Testis (tissue), 3 donors: Measurements from ENCODE around the gene RHOF. TPM values are rescaled to one million over a fixed set of nuclear protein-coding genes. Genes with fewer than 3 reads are reported as not detected.

Source experiments
- DNase-seq: peaks from one replicate; pipeline ENCODE4 v3.0.0-alpha.2; 2019
- H3K27ac ChIP-seq, 2 donors: fragments of 200-600 bp; sonication (generic); one replicate each; pipeline ENCODE4 v1.5.1; 2019
- H3K27me3 ChIP-seq: fragments of 200-600 bp; sonication (generic); one replicate; pipeline ENCODE4 v1.5.1; 2019
- H3K36me3 ChIP-seq: fragments of 200-600 bp; sonication (generic); one replicate; pipeline ENCODE4 v1.5.1; 2017; ENCODE audit warnings: low read depth; ENCODE audit errors: missing control alignments
- H3K4me1 ChIP-seq: fragments of 200-600 bp; sonication (generic); one replicate; pipeline ENCODE4 v1.5.1; 2019
- H3K4me3 ChIP-seq, 2 donors: fragments of 200-600 bp; sonication (generic); one replicate each; pipeline ENCODE4 v1.5.1; 2017 to 2019
- H3K9me3 ChIP-seq: fragments of 200-600 bp; sonication (generic); one replicate; pipeline ENCODE4 v1.5.1; 2017
- POLR2A ChIP-seq: fragments of 450-650 bp; IDR thresholded peaks from one replicate; pipeline ENCODE4 v1.6.1; 2017; ENCODE audit warnings: antibody characterized with exemption, mild to moderate bottlenecking, moderate library complexity
- WGBS, 2 donors: methylation state at CpG; one replicate each; pipeline ENCODE4 v1.1.5; 2018; 5-methylcytosine and 5-hydroxymethylcytosine counted together
- intact Hi-C: fragments of 100-400 bp; cut with DNase I; formaldehyde crosslinking; loops from one replicate; pipeline ENCODE4 v1.15.1; 2023; ENCODE audit warnings: low total_unique reads
- polyA plus RNA-seq: library from polyadenylated mRNA; stranded (reverse); fragments of 350-450 nt; fragmentation: Illumina TruSeq; extraction: RNeasy Lipid Tissue Mini Kit (QIAGEN cat#74804); gene quantifications from one replicate; pipeline ENCODE4 v1.2.3, GENCODE V29; 2014; ENCODE audit warnings: low read depth, low replicate concordance; ENCODE audit not compliant: insufficient read depth
- total RNA-seq, 2 donors: library from RNA; depleted of rRNA; stranded (reverse); fragments of >200 nt; gene quantifications; one replicate each; pipeline ENCODE4 v1.2.3, GENCODE V29; 2016
- TF ChIP-seq, protein P1 (sequence below), 3 experiments: fragments of 450-650 bp in 2 of 3; fragments of 200-600 bp in 1 of 3; sonication (generic) in 1 of 3; IDR thresholded peaks; one replicate each; pipeline ENCODE4 v1.5.1; 2016 to 2019; ENCODE audit warnings: antibody characterized with exemption in 3 of 3, mild to moderate bottlenecking in 2 of 3, moderate library complexity in 1 of 3

The RHOF gene
- total and polyA plus RNA-seq, 3 donors from 2014 or later: 16.9 to 20.5 (median 18.0) TPM

DNA sequence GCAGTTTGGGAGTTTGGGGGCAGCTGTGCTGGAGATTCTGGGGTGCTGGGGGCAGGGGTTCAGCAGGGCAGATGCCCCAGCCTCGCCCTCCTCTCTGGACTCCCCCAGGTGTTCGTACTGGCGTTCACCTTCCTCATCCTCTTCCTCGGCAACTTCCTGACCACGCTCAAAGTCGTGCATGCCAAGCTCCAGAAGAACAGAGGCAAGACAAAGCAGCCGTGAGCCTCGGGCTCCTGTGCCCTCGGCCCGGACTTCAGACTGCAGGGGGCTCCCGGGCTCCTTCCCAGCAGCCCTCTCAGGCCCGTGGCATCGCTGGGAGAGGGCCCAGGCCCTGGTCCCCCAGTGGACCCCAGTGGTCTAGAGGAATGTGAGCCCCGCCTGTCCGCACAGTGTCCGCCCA, 18.0 kb downstream of the RHOF start:
- Histone ChIP-seq H3K36me3 (no peaks in the 10 kb centered on the region), H3K9me3 (no peaks in the 10 kb centered on the region), H3K27me3 (no peaks in the 10 kb centered on the region), H3K27ac (no peak overlapping the region), H3K4me3 (no peak overlapping the region), H3K4me1 (no peaks in the 10 kb centered on the region)
- intact Hi-C loops: no loop called here
- TF ChIP-seq POLR2A: no peak
- TF ChIP-seq, protein P1, sequence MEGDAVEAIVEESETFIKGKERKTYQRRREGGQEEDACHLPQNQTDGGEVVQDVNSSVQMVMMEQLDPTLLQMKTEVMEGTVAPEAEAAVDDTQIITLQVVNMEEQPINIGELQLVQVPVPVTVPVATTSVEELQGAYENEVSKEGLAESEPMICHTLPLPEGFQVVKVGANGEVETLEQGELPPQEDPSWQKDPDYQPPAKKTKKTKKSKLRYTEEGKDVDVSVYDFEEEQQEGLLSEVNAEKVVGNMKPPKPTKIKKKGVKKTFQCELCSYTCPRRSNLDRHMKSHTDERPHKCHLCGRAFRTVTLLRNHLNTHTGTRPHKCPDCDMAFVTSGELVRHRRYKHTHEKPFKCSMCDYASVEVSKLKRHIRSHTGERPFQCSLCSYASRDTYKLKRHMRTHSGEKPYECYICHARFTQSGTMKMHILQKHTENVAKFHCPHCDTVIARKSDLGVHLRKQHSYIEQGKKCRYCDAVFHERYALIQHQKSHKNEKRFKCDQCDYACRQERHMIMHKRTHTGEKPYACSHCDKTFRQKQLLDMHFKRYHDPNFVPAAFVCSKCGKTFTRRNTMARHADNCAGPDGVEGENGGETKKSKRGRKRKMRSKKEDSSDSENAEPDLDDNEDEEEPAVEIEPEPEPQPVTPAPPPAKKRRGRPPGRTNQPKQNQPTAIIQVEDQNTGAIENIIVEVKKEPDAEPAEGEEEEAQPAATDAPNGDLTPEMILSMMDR (IDR thresholded peaks at IDR 0.05): no peak
- WGBS, 2 donors: 90 to 94% methylated on average over 16 of the region's 16 CpGs
- DNase-seq: no peak

DNA sequence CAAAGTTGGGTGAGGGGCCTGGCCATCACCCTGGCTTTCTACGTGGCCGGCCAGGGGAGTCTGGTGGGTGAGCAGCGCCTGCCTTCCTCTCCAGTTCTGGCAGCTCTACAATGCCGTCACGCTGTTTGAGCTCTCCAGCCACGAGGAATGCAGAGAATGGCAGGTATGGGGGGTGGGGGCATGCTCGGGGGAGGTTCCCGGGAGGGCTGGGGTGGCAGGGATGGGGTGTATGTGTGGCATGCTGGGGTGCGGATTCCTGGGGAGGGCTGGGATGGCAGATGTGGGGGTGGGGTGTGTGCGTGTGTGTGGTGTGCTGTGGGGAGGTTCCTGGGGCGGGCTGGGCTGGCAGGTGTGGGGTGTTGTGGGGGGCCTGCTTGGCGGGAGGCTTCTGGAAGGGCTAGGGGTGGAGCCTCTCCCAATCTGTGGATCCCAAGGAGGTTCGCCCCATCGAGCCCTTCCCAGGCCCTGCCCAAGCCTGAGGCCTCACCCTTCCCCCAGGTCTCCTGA, 18.5 kb downstream of the RHOF start:
- TF ChIP-seq POLR2A: no peak
- TF ChIP-seq, protein P1 (IDR thresholded peaks at IDR 0.05): no peak
- no peak overlapping the region for H3K27ac ChIP-seq
- intact Hi-C loops: no loop called here

GRCh38 chr12:121773011-121773777, 20.3 kb downstream of the RHOF start:
- Histone ChIP-seq H3K27ac (no peak overlapping the region), H3K36me3 (no peaks in the 10 kb centered on the region), H3K4me1 (peaks cover 3% of the 10 kb centered on the region), H3K4me3 (no peak overlapping the region), H3K27me3 (no peaks in the 10 kb centered on the region), H3K9me3 (no peaks in the 10 kb centered on the region)
- WGBS, 2 donors: 56 to 79% methylated on average over 3 to 14 of the region's 14 CpGs
- DNase-seq: peak; percentile 74
- TF ChIP-seq, protein P1 (IDR thresholded peaks at IDR 0.05): peak; percentile 68 to 77 (median 75)
- TF ChIP-seq POLR2A: no peak
- intact Hi-C loops: no loop called here

More for the DNA sequence above, 18.5 kb downstream of the RHOF start:
- Histone ChIP-seq H3K4me1 (no peaks in the 10 kb centered on the region), H3K36me3 (no peaks in the 10 kb centered on the region), H3K27me3 (no peaks in the 10 kb centered on the region), H3K9me3 (no peaks in the 10 kb centered on the region), H3K4me3 (no peak overlapping the region)
- DNase-seq: no peak
- WGBS, 2 donors: 87 to 88% methylated on average over 13 to 14 of the region's 14 CpGs

DNA sequence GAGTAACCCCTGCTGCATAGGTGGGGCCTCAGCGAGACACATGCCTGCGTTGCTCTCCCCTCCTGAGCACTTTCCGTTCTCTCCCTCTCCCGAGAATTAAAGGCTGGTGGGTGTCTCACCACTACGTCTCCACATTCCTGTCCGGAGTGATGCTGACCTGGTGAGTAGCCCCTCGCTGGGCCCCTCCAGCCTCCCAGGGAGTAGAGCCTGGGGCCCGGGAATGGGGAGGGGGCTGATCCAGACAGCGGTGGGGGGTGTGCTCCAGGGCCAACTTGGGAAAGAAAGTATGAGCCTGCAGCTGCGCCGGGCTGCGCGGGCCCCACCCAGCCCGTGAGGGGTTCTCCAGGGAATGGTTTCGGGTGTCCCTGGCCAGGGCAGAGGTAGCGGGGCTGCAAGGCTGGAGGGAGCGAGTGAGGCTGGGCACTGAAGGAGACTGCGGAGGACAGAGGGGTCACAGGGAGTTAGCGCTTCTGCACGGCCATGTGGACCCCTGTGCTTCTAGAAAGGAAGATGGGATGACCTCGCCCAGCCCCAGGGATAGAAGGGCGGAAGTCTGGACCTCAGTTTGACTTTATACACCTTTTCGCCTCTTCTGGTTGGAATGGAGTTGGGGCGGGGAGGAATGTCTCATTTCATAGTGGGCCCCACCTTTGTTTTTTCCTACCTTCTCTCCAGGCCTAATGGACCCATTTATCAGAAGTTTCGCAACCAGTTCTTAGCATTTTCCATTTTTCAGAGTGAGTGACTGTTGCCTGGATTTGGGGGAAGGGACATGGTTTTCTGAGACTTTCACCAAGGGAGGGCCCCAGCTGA, 22.5 kb downstream of the RHOF start:
- TF ChIP-seq, protein P1 (IDR thresholded peaks at IDR 0.05): no peak
- TF ChIP-seq POLR2A: no peak
- intact Hi-C loops: no loop called here
- peaks cover 8% of the 10 kb centered on the region for H3K4me1 ChIP-seq
- H3K36me3 ChIP-seq: no peaks in the 10 kb centered on the region
- H3K27ac ChIP-seq: no peak overlapping the region
- WGBS, 2 donors: 83 to 89% methylated on average over 18 to 25 of the region's 25 CpGs
- H3K4me3 ChIP-seq: no peak overlapping the region
- H3K9me3 ChIP-seq: no peaks in the 10 kb centered on the region
- H3K27me3 ChIP-seq: no peaks in the 10 kb centered on the region
- DNase-seq: no peak
